Measurements from ENCODE around the gene SPIB.

Gene SPIB

DNA sequence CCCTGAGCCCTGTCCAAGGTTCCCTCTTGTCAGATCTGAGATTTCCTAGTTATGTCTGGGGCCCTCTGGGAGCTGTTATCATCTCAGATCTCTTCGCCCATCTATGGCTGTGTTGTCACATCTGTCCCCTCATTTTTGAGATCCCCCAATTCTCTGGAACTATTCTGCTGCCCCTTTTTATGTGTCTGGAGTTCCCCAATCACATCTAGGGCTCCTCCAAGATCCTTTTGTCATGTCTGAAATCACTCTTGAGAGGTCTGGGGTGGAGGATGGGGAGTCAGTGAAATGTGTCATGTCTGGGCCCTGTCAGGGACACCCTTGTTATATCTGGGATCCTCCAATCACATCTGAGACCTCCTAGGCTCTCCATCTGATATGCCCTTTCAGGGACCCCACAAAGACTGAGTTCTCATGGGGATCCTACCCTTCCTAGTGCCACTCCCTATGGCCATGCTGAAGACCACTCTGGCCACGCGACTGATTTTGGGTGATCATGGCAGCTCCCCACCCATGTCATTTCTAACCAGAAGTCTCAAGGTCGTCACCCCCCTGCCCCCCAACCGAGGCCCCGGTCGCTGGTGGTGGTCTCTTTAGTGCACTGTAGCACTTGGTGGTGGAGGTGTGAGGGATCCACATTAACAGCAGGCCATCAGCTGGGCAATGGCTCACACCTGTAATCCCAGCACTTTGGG lies 10.2 kb downstream of the SPIB start:
- peak overlapping the region; percentile 12; the same call in 1 of the 2 replicates for H3K9ac ChIP-seq (ENCODE audit: low read length)
- no peaks in the 10 kb centered on the region for H3K79me2 ChIP-seq (ENCODE audit: low read length)
- TF ChIP-seq, protein P1, sequence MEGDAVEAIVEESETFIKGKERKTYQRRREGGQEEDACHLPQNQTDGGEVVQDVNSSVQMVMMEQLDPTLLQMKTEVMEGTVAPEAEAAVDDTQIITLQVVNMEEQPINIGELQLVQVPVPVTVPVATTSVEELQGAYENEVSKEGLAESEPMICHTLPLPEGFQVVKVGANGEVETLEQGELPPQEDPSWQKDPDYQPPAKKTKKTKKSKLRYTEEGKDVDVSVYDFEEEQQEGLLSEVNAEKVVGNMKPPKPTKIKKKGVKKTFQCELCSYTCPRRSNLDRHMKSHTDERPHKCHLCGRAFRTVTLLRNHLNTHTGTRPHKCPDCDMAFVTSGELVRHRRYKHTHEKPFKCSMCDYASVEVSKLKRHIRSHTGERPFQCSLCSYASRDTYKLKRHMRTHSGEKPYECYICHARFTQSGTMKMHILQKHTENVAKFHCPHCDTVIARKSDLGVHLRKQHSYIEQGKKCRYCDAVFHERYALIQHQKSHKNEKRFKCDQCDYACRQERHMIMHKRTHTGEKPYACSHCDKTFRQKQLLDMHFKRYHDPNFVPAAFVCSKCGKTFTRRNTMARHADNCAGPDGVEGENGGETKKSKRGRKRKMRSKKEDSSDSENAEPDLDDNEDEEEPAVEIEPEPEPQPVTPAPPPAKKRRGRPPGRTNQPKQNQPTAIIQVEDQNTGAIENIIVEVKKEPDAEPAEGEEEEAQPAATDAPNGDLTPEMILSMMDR (IDR thresholded peaks at IDR 0.05; ENCODE audit: low read depth, low read length): no peak
- H3K27ac ChIP-seq (ENCODE audit: low read length): peak overlapping the region; percentile 90
- H3K4me2 ChIP-seq (ENCODE audit: low read length): no peak overlapping the region
- no peak overlapping the region for H3K4me3 ChIP-seq (ENCODE audit: low read length)
- no peak overlapping the region for H2AFZ ChIP-seq (ENCODE audit: low read depth, low read length)
- H3K36me3 ChIP-seq (replicated peaks; ENCODE audit: low read depth, low read length): peaks cover 37% of the 10 kb centered on the region
- 0 out of 2 replicates have a peak, but pooled peaks cover 5% of the 10 kb centered on the region for H3K27me3 ChIP-seq (ENCODE audit: low read depth, low read length)
- no peaks in the 10 kb centered on the region for H3K9me3 ChIP-seq (ENCODE audit: insufficient read depth, low read length)
- peaks cover 23% of the 10 kb centered on the region for H4K20me1 ChIP-seq (ENCODE audit: insufficient read depth, low read length)
- peaks cover 53% of the 10 kb centered on the region for H3K4me1 ChIP-seq (ENCODE audit: low read length)

DNA sequence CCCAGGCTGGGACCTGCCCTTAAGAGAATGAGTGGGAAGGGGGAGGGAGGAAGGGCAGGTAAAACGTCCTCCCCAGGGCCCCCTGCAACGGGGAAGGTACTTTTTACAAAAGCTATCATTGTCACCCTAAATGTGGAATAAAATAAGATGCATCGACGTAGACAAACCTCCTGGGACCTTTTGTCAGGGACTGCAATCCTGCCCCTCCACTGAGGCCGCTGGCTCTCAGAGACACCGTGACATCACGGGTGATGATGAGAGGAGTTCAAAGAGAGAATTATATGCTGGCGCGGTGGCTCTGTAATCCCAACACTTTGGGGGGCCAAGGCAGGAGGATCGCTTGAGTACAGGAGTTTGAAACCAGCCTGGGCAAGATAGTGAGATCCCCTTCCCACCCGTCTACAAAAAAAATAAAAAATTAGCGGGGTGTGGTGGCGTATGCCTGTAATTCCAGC lies 12.2 kb downstream of the SPIB start:
- no peak overlapping the region for H2AFZ ChIP-seq (ENCODE audit: low read depth, low read length)
- peak overlapping the region; percentile 98 for H3K9ac ChIP-seq (ENCODE audit: low read length)
- H3K4me3 ChIP-seq (ENCODE audit: low read length): peak overlapping the region; percentile 82

DNA sequence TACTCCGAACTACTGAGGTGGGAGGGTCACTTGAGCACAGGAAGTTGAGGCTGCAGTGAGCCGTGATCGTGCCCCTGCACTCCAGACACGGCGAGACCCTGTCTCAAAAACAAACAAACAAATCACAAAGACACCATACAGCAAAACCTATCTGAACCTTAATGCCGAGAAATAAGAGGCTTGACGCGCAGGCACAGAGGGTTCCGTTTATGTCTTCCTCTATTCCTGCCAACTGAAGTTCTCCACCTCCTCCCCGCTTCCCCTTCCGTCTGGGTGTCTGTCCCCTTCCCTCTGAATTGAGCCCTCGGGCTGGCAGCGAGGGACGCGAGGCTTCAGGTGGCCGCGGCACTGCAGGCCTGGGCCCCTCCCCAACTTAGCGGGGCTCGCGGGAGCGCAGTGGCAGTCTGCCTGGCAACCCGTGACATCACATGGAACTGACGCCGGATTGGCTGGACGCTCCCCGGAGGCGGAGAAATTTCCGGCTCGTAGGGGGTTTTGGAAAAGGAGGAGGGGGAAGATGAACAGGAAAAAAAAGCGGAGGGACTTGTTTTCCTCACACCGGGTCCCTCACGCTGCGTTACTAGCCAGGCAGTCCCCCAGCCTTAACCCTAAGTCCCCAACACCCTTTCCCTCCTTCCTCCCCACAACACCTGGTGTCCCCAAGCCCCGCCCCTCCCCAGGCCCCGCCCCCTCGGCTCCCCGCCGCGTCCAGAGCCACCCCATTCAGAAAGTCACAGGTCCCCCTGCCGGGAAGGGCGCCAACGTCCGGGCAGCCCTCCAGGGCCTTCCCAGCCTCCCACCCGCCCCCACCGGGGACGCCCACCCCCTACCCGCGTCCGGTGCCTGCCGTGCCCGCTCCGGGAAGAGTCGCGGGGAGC lies 12.8 kb downstream of the SPIB start:
- Histone ChIP-seq H3K36me3 (replicated peaks; ENCODE audit: low read depth, low read length) (peaks cover 25% of the 10 kb centered on the region), H3K4me2 (ENCODE audit: low read length) (peak overlapping the region; percentile 100), H3K4me1 (ENCODE audit: low read length) (peaks cover 61% of the 10 kb centered on the region), H3K9ac (ENCODE audit: low read length) (peak overlapping the region; percentile 98), H3K4me3 (ENCODE audit: low read length) (peak overlapping the region; percentile 82), H2AFZ (ENCODE audit: low read depth, low read length) (no peak overlapping the region), H4K20me1 (ENCODE audit: insufficient read depth, low read length) (peaks cover 17% of the 10 kb centered on the region), H3K27me3 (ENCODE audit: low read depth, low read length) (0 out of 2 replicates have a peak, but pooled peaks cover 12% of the 10 kb centered on the region), H3K79me2 (ENCODE audit: low read length) (no peaks in the 10 kb centered on the region), H3K27ac (ENCODE audit: low read length) (peak overlapping the region; percentile 90), H3K9me3 (ENCODE audit: insufficient read depth, low read length) (no peaks in the 10 kb centered on the region)
- TF ChIP-seq, protein P1 (IDR thresholded peaks at IDR 0.05; ENCODE audit: low read depth, low read length): no peak
- TF ChIP-seq EZH2phosphoT487 (IDR thresholded peaks at IDR 0.05; ENCODE audit: low read depth): no peak

More for the DNA sequence above, 12.2 kb downstream of the SPIB start:
- Histone ChIP-seq H3K27ac (ENCODE audit: low read length) (peak overlapping the region; percentile 90), H3K4me2 (ENCODE audit: low read length) (peak overlapping the region; percentile 100), H3K36me3 (replicated peaks; ENCODE audit: low read depth, low read length) (peaks cover 25% of the 10 kb centered on the region), H3K9me3 (ENCODE audit: insufficient read depth, low read length) (no peaks in the 10 kb centered on the region), H3K79me2 (ENCODE audit: low read length) (no peaks in the 10 kb centered on the region), H3K4me1 (ENCODE audit: low read length) (peaks cover 61% of the 10 kb centered on the region), H4K20me1 (ENCODE audit: insufficient read depth, low read length) (peaks cover 17% of the 10 kb centered on the region), H3K27me3 (ENCODE audit: low read depth, low read length) (0 out of 2 replicates have a peak, but pooled peaks cover 12% of the 10 kb centered on the region)
- no peak for TF ChIP-seq EZH2phosphoT487 (IDR thresholded peaks at IDR 0.05; ENCODE audit: low read depth)
- TF ChIP-seq, protein P1 (IDR thresholded peaks at IDR 0.05; ENCODE audit: low read depth, low read length): no peak

Measured in OCI-LY3 (cell line).